Neutrophil (primary cell): ENCODE data around the gene CPAMD8.

ENCODE experiments used
- H3K27ac ChIP-seq: fragments of 200-600 bp; sonication (generic); 2 replicates; pipeline ENCODE4 v1.5.1; 2016; ENCODE audit warnings: mild to moderate bottlenecking, moderate library complexity
- H3K27me3 ChIP-seq: fragments of 200-600 bp; sonication (generic); 2 replicates; pipeline ENCODE4 v1.6.0; 2016; ENCODE audit warnings: mild to moderate bottlenecking
- H3K36me3 ChIP-seq: fragments of 200-600 bp; sonication (generic); 2 replicates; pipeline ENCODE4 v1.5.1; 2017
- H3K4me1 ChIP-seq, 2 experiments: fragments of 200-600 bp in 1 of 2; sonication (generic) in 1 of 2; 1 replicate in 1 of 2; 2 replicates in 1 of 2; pipeline versions ENCODE4 v1.5.1 to v1.6.1; 2013 to 2016; ENCODE audit warnings: low read depth in 1 of 2, low read length in 1 of 2, mild to moderate bottlenecking in 1 of 2, moderate library complexity in 1 of 2; ENCODE audit not compliant: control insufficient read depth in 1 of 2, insufficient read depth in 1 of 2
- H3K4me3 ChIP-seq, 2 experiments: fragments of 200-600 bp in 1 of 2; sonication (generic) in 1 of 2; 1 replicate in 1 of 2; 2 replicates in 1 of 2; pipeline ENCODE4 v1.5.1; 2013 to 2016; ENCODE audit warnings: low read depth in 1 of 2, low read length in 1 of 2, mild to moderate bottlenecking in 1 of 2, moderate library complexity in 1 of 2
- H3K9me3 ChIP-seq: fragments of 200-600 bp; sonication (generic); 2 replicates; pipeline ENCODE4 v1.5.1; 2016
- CTCF ChIP-seq: fragments of 200-600 bp; sonication (generic); IDR thresholded peaks from 2 replicates; pipeline ENCODE4 v1.5.1; 2016; ENCODE audit warnings: antibody characterized with exemption

The CPAMD8 gene

DNA sequence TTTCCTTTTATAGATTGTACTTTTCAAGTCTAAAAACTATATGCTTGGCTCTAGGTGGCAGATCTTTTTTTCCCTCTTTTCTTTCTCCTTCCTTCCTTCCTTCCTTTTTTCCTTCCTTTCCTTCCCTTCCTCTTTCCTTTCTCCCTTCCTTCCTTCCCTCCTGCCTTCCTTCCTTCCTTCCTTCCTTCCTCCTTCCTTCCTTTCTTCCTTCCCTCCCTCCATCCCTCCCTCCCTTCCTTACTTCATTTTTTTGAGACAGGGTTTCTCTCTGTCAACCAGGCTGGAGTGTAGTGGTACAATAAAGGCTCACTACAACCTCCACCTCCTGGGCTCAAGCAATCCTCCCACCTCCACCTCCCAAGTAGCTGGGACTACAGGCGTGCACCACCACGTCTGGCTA lies 89.7 kb downstream of the CPAMD8 start:
- Histone ChIP-seq H3K4me3 (no peak overlapping the region), H3K36me3 (no peaks in the 10 kb centered on the region), H3K4me1 (no peaks in the 10 kb centered on the region), H3K27ac (no peak overlapping the region), H3K27me3 (no peaks in the 10 kb centered on the region), H3K9me3 (peaks cover 6% of the 10 kb centered on the region)
- TF ChIP-seq CTCF, result no peak

- Histone ChIP-seq H3K27ac (no peak overlapping the region), H3K9me3 (peaks cover 6% of the 10 kb centered on the region), H3K27me3 (no peaks in the 10 kb centered on the region), H3K4me3 (no peak overlapping the region), H3K36me3 (no peaks in the 10 kb centered on the region), H3K4me1 (no peaks in the 10 kb centered on the region)
- no peak for TF ChIP-seq CTCF
Observed at GRCh38 chr19:16934489-16934888, 92.1 kb downstream of the CPAMD8 start.

DNA sequence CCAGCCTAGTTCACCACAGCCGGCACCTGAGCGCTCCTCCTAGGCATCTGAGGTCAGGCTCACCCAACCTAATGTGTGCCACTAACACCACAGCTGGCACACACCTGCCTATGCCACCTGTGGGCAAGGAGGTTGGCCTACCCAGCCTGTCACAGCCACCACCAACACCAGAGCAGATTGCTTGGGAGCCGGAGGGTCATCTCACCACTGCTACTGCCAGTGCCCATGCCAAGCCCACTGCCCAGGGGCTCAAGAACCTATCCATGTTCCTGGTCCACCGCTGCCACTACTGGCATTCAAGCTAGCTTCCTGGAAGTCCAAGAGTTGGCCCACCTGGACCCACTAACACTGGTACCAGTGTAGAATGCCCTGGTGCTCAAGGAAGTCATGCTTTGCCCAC lies 95.3 kb downstream of the CPAMD8 start:
- TF ChIP-seq CTCF, result no peak
- H3K9me3 ChIP-seq, result peaks cover 6% of the 10 kb centered on the region
- no peak overlapping the region for H3K4me3 ChIP-seq
- no peaks in the 10 kb centered on the region for H3K27me3 ChIP-seq
- no peaks in the 10 kb centered on the region for H3K4me1 ChIP-seq
- H3K36me3 ChIP-seq, result no peaks in the 10 kb centered on the region
- H3K27ac ChIP-seq, result no peak overlapping the region

DNA sequence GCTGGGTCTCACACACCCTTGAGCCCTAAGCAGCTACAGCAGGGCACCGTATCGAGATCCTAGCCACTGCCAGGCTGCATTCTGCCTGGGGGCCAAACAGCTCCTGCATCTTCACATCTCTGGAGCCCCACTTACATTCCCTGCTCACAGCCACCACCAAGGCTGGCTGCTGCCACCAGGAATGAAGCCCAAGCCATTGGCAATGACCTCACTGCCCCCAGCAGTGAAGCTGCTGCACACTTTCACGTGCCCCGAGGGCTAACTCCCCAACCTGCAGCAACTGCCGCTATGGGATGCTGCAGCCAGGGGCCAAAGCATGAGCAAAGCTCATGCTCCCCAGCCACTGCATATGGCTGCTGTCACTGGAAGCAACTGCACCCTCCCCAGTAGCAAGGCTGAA lies 95.9 kb downstream of the CPAMD8 start:
- H3K4me1 ChIP-seq, result no peaks in the 10 kb centered on the region
- no peak overlapping the region for H3K27ac ChIP-seq
- no peak overlapping the region for H3K4me3 ChIP-seq
- no peak for TF ChIP-seq CTCF
- H3K36me3 ChIP-seq, result no peaks in the 10 kb centered on the region
- H3K9me3 ChIP-seq, result peaks cover 6% of the 10 kb centered on the region
- no peaks in the 10 kb centered on the region for H3K27me3 ChIP-seq

GRCh38 chr19:16928916-16929315 lies 97.7 kb downstream of the CPAMD8 start:
- Histone ChIP-seq H3K36me3 (no peaks in the 10 kb centered on the region), H3K9me3 (no peaks in the 10 kb centered on the region)
- TF ChIP-seq CTCF, result no peak

GRCh38 chr19:16928351-16928750 lies 98.3 kb downstream of the CPAMD8 start:
- H3K4me3 ChIP-seq, result no peak overlapping the region
- no peak overlapping the region for H3K27ac ChIP-seq
- no peaks in the 10 kb centered on the region for H3K36me3 ChIP-seq
- TF ChIP-seq CTCF, result no peak
- H3K9me3 ChIP-seq, result no peaks in the 10 kb centered on the region
- H3K27me3 ChIP-seq, result no peaks in the 10 kb centered on the region
- H3K4me1 ChIP-seq, result no peaks in the 10 kb centered on the region

More at GRCh38 chr19:16928916-16929315, 97.7 kb downstream of the CPAMD8 start:
- no peaks in the 10 kb centered on the region for H3K27me3 ChIP-seq
- no peak overlapping the region for H3K4me3 ChIP-seq
- H3K27ac ChIP-seq, result no peak overlapping the region
- H3K4me1 ChIP-seq, result no peaks in the 10 kb centered on the region
